ENCODE results near the gene SESN2.

GRCh38 chr1:28236656-28237322, 22.5 kb upstream of the SESN2 start:
- TF ChIP-seq CTCF (IDR thresholded peaks at IDR 0.05) (no peak), POLR2A (IDR thresholded peaks at IDR 0.05) (no peak)
